Trophoblast cell (in vitro differentiated cells and primary cell): ENCODE data around the gene SEL1L3.

Experiments used
- DNase-seq, 2 donors: peaks; one replicate each; pipeline ENCODE4 v3.0.0-alpha.2; 2016
- H2AFZ ChIP-seq: 2 replicates; pipeline ENCODE4 v1.6.1; 2013; ENCODE audit warnings: low read length, moderate library complexity, mild to moderate bottlenecking; ENCODE audit not compliant: insufficient read depth, poor library complexity
- H2AK5ac ChIP-seq: 2 replicates; pipeline ENCODE4 v1.6.1; 2013; ENCODE audit warnings: mild to moderate bottlenecking, low read length
- H2BK120ac ChIP-seq: 2 replicates; pipeline ENCODE4 v1.6.1; 2013; ENCODE audit warnings: low read length, mild to moderate bottlenecking, moderate library complexity; ENCODE audit not compliant: insufficient read depth, poor library complexity
- H2BK12ac ChIP-seq: 2 replicates; pipeline ENCODE4 v1.6.1; 2013; ENCODE audit warnings: mild to moderate bottlenecking, low read length, moderate library complexity
- H2BK5ac ChIP-seq: 2 replicates; pipeline ENCODE4 v1.6.1; 2013; ENCODE audit warnings: low read length, low read depth, moderate library complexity, mild to moderate bottlenecking; ENCODE audit not compliant: poor library complexity
- H3K14ac ChIP-seq: 2 replicates; pipeline ENCODE4 v1.6.1; 2013; ENCODE audit warnings: mild to moderate bottlenecking, low read length
- H3K18ac ChIP-seq: 2 replicates; pipeline ENCODE4 v1.6.1; 2013; ENCODE audit warnings: mild to moderate bottlenecking, low read length
- H3K23ac ChIP-seq: 2 replicates; pipeline ENCODE4 v1.6.1; 2013; ENCODE audit warnings: low read length
- H3K27ac ChIP-seq: 2 replicates; pipeline ENCODE4 v1.5.1; 2013; ENCODE audit warnings: low read depth, mild to moderate bottlenecking, inconsistent platforms, low read length, moderate library complexity
- H3K27me3 ChIP-seq: 2 replicates; pipeline ENCODE4 v1.6.1; 2013; ENCODE audit warnings: inconsistent platforms, mild to moderate bottlenecking, low read length, moderate library complexity; ENCODE audit not compliant: insufficient read depth
- H3K36me3 ChIP-seq, 2 experiments: 1 replicate in 1 of 2; 2 replicates in 1 of 2; pipeline ENCODE4 v1.6.1; 2013; ENCODE audit warnings: low read length in 2 of 2, mild to moderate bottlenecking in 2 of 2, moderate library complexity in 1 of 2; ENCODE audit not compliant: insufficient read depth in 2 of 2, control insufficient read depth in 1 of 2
- H3K4ac ChIP-seq: 2 replicates; pipeline ENCODE4 v1.6.1; 2013; ENCODE audit warnings: low read depth, mild to moderate bottlenecking, low read length, moderate library complexity
- H3K4me1 ChIP-seq, 2 experiments: 1 replicate in 1 of 2; 2 replicates in 1 of 2; pipeline ENCODE4 v1.6.1; 2013; ENCODE audit warnings: low read length in 2 of 2, mild to moderate bottlenecking in 2 of 2, moderate library complexity in 1 of 2; ENCODE audit not compliant: insufficient read depth in 2 of 2, control insufficient read depth in 1 of 2
- H3K4me2 ChIP-seq: 2 replicates; pipeline ENCODE4 v1.6.1; 2013; ENCODE audit warnings: inconsistent platforms, mild to moderate bottlenecking, low read length, moderate library complexity
- H3K4me3 ChIP-seq: 2 replicates; pipeline ENCODE4 v1.5.1; 2013; ENCODE audit warnings: mild to moderate bottlenecking, low read depth, low read length, inconsistent platforms
- H3K79me1 ChIP-seq: one replicate; pipeline ENCODE4 v1.6.1; 2013; ENCODE audit warnings: low read length
- H3K79me2 ChIP-seq: 2 replicates; pipeline ENCODE4 v1.6.1; 2013; ENCODE audit warnings: low read length, mild to moderate bottlenecking; ENCODE audit not compliant: control insufficient read depth, insufficient read depth, poor library complexity
- H3K9ac ChIP-seq: 2 replicates; pipeline ENCODE4 v1.6.1; 2013; ENCODE audit warnings: mild to moderate bottlenecking, low read length
- H3K9me3 ChIP-seq: 2 replicates; pipeline ENCODE4 v1.6.1; 2013; ENCODE audit warnings: low read depth, mild to moderate bottlenecking, control low read depth, inconsistent platforms, low read length; ENCODE audit not compliant: insufficient read depth
- H4K12ac ChIP-seq: 2 replicates; pipeline ENCODE4 v1.6.1; 2013; ENCODE audit warnings: low read depth, mild to moderate bottlenecking, low read length, moderate library complexity
- H4K8ac ChIP-seq: 2 replicates; pipeline ENCODE4 v1.6.1; 2013; ENCODE audit warnings: low read depth, mild to moderate bottlenecking, low read length, moderate library complexity
- H4K91ac ChIP-seq: one replicate; pipeline ENCODE4 v1.6.1; 2013; ENCODE audit warnings: low read depth, mild to moderate bottlenecking, low read length, moderate library complexity
- WGBS: extraction: QIAGEN DNeasy Blood & Tissue Kit; methylation state at CpG from one replicate; pipeline ENCODE4 v1.1.7; 2013; ENCODE audit warnings: missing lambda C conversion rate; ENCODE audit not compliant: insufficient read length, insufficient coverage; ENCODE audit errors: extremely low coverage; 5-methylcytosine and 5-hydroxymethylcytosine counted together

SEL1L3 gene

DNA sequence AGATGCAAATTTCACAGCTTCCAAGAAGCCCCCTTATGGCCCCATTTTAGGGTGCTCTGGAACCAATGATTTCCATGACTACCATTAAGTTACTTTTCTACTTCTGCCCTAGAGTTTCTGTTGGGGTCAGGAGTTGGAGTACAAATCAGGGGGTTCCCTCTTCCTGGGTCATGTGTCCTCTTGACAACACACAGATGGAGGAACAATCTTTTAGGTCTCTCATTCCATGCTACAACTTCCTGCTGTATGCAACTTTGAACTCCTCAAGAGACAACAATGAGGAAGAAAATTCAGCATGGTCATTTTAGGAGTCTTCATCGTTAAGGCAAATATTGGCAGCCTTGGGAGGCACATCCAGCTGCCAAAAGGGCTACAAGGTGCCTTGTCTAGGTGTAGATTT, 79.7 kb downstream of the SEL1L3 start:
- H3K18ac ChIP-seq = no peak overlapping the region
- H4K8ac ChIP-seq = no peak overlapping the region
- no peak overlapping the region for H2BK5ac ChIP-seq
- H3K27me3 ChIP-seq = no peaks in the 10 kb centered on the region
- no peaks in the 10 kb centered on the region for H3K79me2 ChIP-seq
- WGBS = no CpG with 5 or more reads among the region's 1 CpG
- no peak overlapping the region for H4K12ac ChIP-seq
- no peaks in the 10 kb centered on the region for H3K9me3 ChIP-seq
- H3K27ac ChIP-seq = no peak overlapping the region
- H3K23ac ChIP-seq = no peak overlapping the region
- H2BK12ac ChIP-seq = no peak overlapping the region
- H3K4ac ChIP-seq = no peak overlapping the region
- H3K4me1 ChIP-seq = no peaks in the 10 kb centered on the region
- H3K14ac ChIP-seq = no peak overlapping the region
- no peaks in the 10 kb centered on the region for H3K36me3 ChIP-seq
- H3K4me2 ChIP-seq = no peak overlapping the region
- H4K91ac ChIP-seq = no peak overlapping the region
- H3K79me1 ChIP-seq = no peaks in the 10 kb centered on the region
- no peak overlapping the region for H2AK5ac ChIP-seq
- H3K9ac ChIP-seq = no peak overlapping the region
- H3K4me3 ChIP-seq = no peak overlapping the region
- H2AFZ ChIP-seq = no peak overlapping the region
- no peak for DNase-seq
- no peak overlapping the region for H2BK120ac ChIP-seq

DNA sequence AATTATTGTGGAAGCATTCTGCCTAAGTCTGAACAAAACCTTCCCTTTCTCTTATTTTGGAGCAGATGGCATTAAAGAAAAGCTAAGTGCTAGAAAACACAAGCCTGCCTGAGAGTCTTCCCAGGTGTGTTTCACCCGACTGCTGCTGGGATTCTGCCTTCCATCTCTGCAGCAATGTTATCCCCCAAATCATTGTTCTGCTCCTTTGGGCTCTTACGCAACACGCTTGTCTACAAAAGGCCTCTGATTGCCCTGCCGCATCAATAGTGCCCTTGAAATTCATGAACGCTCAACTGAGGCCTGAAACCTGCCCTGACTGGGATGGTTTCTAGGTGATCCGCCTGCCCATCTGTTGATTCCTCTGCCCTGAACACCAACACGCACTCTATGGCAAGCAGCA, 80.3 kb downstream of the SEL1L3 start:
- Histone ChIP-seq H3K79me1 (no peaks in the 10 kb centered on the region), H3K4ac (no peak overlapping the region), H3K23ac (no peak overlapping the region), H3K4me1 (no peaks in the 10 kb centered on the region), H3K79me2 (no peaks in the 10 kb centered on the region), H3K36me3 (no peaks in the 10 kb centered on the region), H2AK5ac (no peak overlapping the region), H4K12ac (no peak overlapping the region), H2BK12ac (no peak overlapping the region), H3K14ac (no peak overlapping the region), H3K27me3 (no peaks in the 10 kb centered on the region), H3K9me3 (no peaks in the 10 kb centered on the region), H2BK5ac (no peak overlapping the region), H4K8ac (no peak overlapping the region), H2BK120ac (no peak overlapping the region), H3K27ac (no peak overlapping the region), H3K9ac (no peak overlapping the region), H2AFZ (no peak overlapping the region), H3K18ac (no peak overlapping the region), H3K4me2 (no peak overlapping the region), H4K91ac (no peak overlapping the region), H3K4me3 (no peak overlapping the region)
- WGBS = no CpG with 5 or more reads among the region's 7 CpGs
- no peak for DNase-seq

DNA sequence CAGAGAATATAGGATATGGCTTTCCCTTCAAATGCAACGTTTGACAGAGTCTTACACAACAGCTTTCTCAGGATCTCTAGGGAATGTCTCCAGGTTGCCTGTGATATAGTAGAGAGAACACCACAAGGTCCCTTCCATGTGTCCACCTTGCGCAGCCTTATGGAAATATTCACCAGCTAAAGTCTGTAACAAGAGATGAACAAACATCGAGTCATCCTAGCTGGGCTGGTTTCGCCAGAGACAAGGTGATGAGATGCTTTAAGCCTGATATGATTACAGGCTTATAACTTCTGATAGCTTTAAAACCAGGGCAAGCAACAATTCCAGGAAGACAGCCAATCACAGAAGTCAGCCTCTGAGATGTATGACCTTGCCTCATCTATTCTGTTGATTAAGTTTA, 83.8 kb downstream of the SEL1L3 start:
- no peaks in the 10 kb centered on the region for H3K9me3 ChIP-seq
- no peak overlapping the region for H2BK5ac ChIP-seq
- H3K27me3 ChIP-seq = no peaks in the 10 kb centered on the region
- H4K91ac ChIP-seq = no peak overlapping the region
- H2AK5ac ChIP-seq = no peak overlapping the region
- H2BK120ac ChIP-seq = no peak overlapping the region
- no peak overlapping the region for H3K4me2 ChIP-seq
- no peak overlapping the region for H2BK12ac ChIP-seq
- H3K79me1 ChIP-seq = no peaks in the 10 kb centered on the region
- no CpG with 5 or more reads among the region's 4 CpGs for WGBS
- H4K8ac ChIP-seq = no peak overlapping the region
- H3K4me3 ChIP-seq = no peak overlapping the region
- no peak overlapping the region for H3K23ac ChIP-seq
- no peak overlapping the region for H3K14ac ChIP-seq
- no peak for DNase-seq
- no peaks in the 10 kb centered on the region for H3K79me2 ChIP-seq
- no peak overlapping the region for H4K12ac ChIP-seq
- H3K4ac ChIP-seq = no peak overlapping the region
- no peaks in the 10 kb centered on the region for H3K36me3 ChIP-seq
- H3K9ac ChIP-seq = no peak overlapping the region
- H2AFZ ChIP-seq = no peak overlapping the region
- H3K4me1 ChIP-seq = no peaks in the 10 kb centered on the region
- no peak overlapping the region for H3K18ac ChIP-seq
- no peak overlapping the region for H3K27ac ChIP-seq

DNA sequence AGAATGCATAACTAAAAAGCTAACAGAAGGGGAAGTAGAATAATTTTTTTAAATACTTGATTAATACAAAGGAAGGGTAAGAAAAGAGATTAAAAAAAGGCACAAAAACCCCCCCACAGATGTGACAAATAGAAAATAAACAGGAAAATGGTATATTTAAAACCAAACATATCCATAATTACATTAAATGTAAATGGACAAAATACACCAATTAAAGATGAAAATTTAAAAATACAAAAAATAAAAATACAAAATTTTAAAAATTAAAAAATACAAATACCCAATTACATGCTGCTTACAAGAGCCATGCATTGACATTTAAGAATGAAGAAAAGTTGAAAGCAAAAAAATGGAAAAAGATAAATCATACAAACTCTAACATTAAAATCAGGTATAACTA, 86.0 kb downstream of the SEL1L3 start:
- no peak overlapping the region for H2BK120ac ChIP-seq
- H4K8ac ChIP-seq = no peak overlapping the region
- no peak overlapping the region for H3K9ac ChIP-seq
- H3K4me1 ChIP-seq = no peaks in the 10 kb centered on the region
- H3K79me2 ChIP-seq = no peaks in the 10 kb centered on the region
- H2BK5ac ChIP-seq = no peak overlapping the region
- no peak overlapping the region for H3K4ac ChIP-seq
- H3K23ac ChIP-seq = no peak overlapping the region
- no peak overlapping the region for H4K12ac ChIP-seq
- no peak overlapping the region for H2BK12ac ChIP-seq
- DNase-seq = no peak
- H4K91ac ChIP-seq = no peak overlapping the region
- no peak overlapping the region for H3K4me2 ChIP-seq
- no peaks in the 10 kb centered on the region for H3K79me1 ChIP-seq
- no peak overlapping the region for H2AK5ac ChIP-seq
- H3K36me3 ChIP-seq = no peaks in the 10 kb centered on the region
- H3K14ac ChIP-seq = no peak overlapping the region
- H3K9me3 ChIP-seq = no peaks in the 10 kb centered on the region
- no peak overlapping the region for H3K4me3 ChIP-seq
- no peak overlapping the region for H2AFZ ChIP-seq
- no peak overlapping the region for H3K18ac ChIP-seq
- no peaks in the 10 kb centered on the region for H3K27me3 ChIP-seq
- no peak overlapping the region for H3K27ac ChIP-seq

DNA sequence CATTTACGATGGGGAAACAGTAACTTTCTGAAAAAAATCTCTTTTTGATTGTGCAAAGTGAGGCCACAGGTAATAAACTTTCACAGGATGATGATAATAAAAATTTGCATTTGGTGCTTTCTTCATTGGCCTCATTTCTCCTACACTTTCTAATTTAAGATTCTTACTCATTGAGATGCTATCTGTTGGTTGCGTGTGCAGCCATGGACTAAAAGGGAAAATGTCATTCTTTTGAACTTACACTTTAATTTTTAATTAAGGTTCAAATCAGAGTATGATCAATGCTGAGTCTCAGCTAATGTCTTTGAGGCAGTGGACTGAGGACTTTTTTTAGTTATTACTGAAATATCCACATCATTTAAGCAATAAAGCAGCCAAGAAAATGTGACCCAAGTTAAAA, 87.6 kb downstream of the SEL1L3 start:
- no peak overlapping the region for H2BK5ac ChIP-seq
- H3K9ac ChIP-seq = no peak overlapping the region
- H2AFZ ChIP-seq = no peak overlapping the region
- H3K4me1 ChIP-seq = no peaks in the 10 kb centered on the region
- no peak overlapping the region for H3K23ac ChIP-seq
- no peak overlapping the region for H3K14ac ChIP-seq
- no peaks in the 10 kb centered on the region for H3K79me2 ChIP-seq
- no peaks in the 10 kb centered on the region for H3K36me3 ChIP-seq
- H4K8ac ChIP-seq = no peak overlapping the region
- no peak overlapping the region for H3K4ac ChIP-seq
- no peak overlapping the region for H2BK12ac ChIP-seq
- no peak overlapping the region for H3K18ac ChIP-seq
- no peak overlapping the region for H4K12ac ChIP-seq
- H4K91ac ChIP-seq = no peak overlapping the region
- no peak overlapping the region for H3K4me3 ChIP-seq
- H3K27me3 ChIP-seq = no peaks in the 10 kb centered on the region
- H3K9me3 ChIP-seq = no peaks in the 10 kb centered on the region
- no CpG with 5 or more reads among the region's 2 CpGs for WGBS
- no peak overlapping the region for H3K4me2 ChIP-seq
- H3K27ac ChIP-seq = no peak overlapping the region
- H3K79me1 ChIP-seq = no peaks in the 10 kb centered on the region
- H2AK5ac ChIP-seq = no peak overlapping the region
- DNase-seq = no peak
- H2BK120ac ChIP-seq = no peak overlapping the region
